IMR-90 (cell line): ENCODE measurements around the gene NUDT3. TPM values are rescaled to one million over a fixed set of nuclear protein-coding genes. Genes with fewer than 3 reads are reported as not detected.

Source experiments
- ATAC-seq: fragments of 200-7000 bp; cut with Tn5 transposase; 2 replicates; pipeline ENCODE4 v1.9.1; 2020; ENCODE audit warnings: low read depth, mild to moderate bottlenecking, moderate library complexity
- BruUV-seq: library from RNA; stranded (reverse); fragments of 400-500 nt; replicated peaks from 2 replicates; lab custom pipeline; 2021; lab: Mats Ljungman, UMichigan
- CTCF ChIA-PET: fragments of 300-600 bp; formaldehyde crosslinking; extraction: SDS; loops from one replicate; lab custom pipeline; 2021; ENCODE audit warnings: antibody characterized with exemption; lab: Yijun Ruan, JAX
- POLR2A ChIA-PET: fragments of 300-600 bp; sonication (Branson Sonifier 250); formaldehyde crosslinking; loops from one replicate; lab custom pipeline; 2022; ENCODE audit warnings: antibody characterized with exemption; ENCODE audit not compliant: unreplicated experiment; lab: Charles Lee
- DNase-seq: peaks from one replicate; pipeline ENCODE4 v3.0.0; 2013
- H2AFZ ChIP-seq: replicated peaks from 2 replicates; pipeline ENCODE3; 2013; ENCODE audit warnings: low read length, mild to moderate bottlenecking; ENCODE audit not compliant: poor library complexity
- H2AK5ac ChIP-seq: 2 replicates; pipeline ENCODE4 v1.6.1; 2013; ENCODE audit warnings: low read depth, low read length, inconsistent platforms
- H2AK9ac ChIP-seq: replicated peaks from 2 replicates; pipeline ENCODE3; 2013; ENCODE audit warnings: mild to moderate bottlenecking, low read depth, low read length, moderate library complexity; ENCODE audit not compliant: poor library complexity
- H2BK120ac ChIP-seq: 2 replicates; pipeline ENCODE4 v1.6.1; 2013; ENCODE audit warnings: low read depth, low read length, inconsistent platforms
- H2BK15ac ChIP-seq: 3 replicates; pipeline ENCODE4 v1.6.1; 2013; ENCODE audit warnings: low read depth, low read length, inconsistent platforms
- H2BK20ac ChIP-seq: 2 replicates; pipeline ENCODE4 v1.6.1; 2013; ENCODE audit warnings: low read depth, mild to moderate bottlenecking, inconsistent platforms, low read length, moderate library complexity
- H2BK5ac ChIP-seq: 2 replicates; pipeline ENCODE4 v1.6.1; 2013; ENCODE audit warnings: mild to moderate bottlenecking, low read depth, low read length, inconsistent platforms; ENCODE audit not compliant: poor library complexity, severe bottlenecking
- H3K14ac ChIP-seq: replicated peaks from 2 replicates; pipeline ENCODE4 v1.6.1; 2013; ENCODE audit warnings: low read depth, low read length, inconsistent platforms
- H3K18ac ChIP-seq: 2 replicates; pipeline ENCODE4 v1.6.1; 2013; ENCODE audit warnings: low read depth, low read length, control low read depth
- H3K23ac ChIP-seq: 2 replicates; pipeline ENCODE4 v1.6.1; 2013; ENCODE audit warnings: low read depth, low read length, inconsistent platforms
- H3K27ac ChIP-seq: 2 replicates; pipeline ENCODE4 v1.5.1; 2013; ENCODE audit warnings: mild to moderate bottlenecking, control low read depth, low read length; ENCODE audit not compliant: insufficient read depth
- H3K27me3 ChIP-seq: 2 replicates; pipeline ENCODE4 v1.6.1; 2013; ENCODE audit warnings: low read length; ENCODE audit not compliant: control insufficient read depth, insufficient read depth
- H3K36me3 ChIP-seq: 2 replicates; pipeline ENCODE4 v1.6.1; 2013; ENCODE audit warnings: low read length, mixed read lengths; ENCODE audit not compliant: control insufficient read depth, insufficient read depth
- H3K4ac ChIP-seq: 2 replicates; pipeline ENCODE4 v1.6.1; 2013; ENCODE audit warnings: low read depth, low read length, inconsistent platforms
- H3K4me1 ChIP-seq: 2 replicates; pipeline ENCODE4 v1.6.1; 2013; ENCODE audit warnings: low read length, mixed read lengths; ENCODE audit not compliant: control insufficient read depth, insufficient read depth
- H3K4me2 ChIP-seq: 2 replicates; pipeline ENCODE4 v1.6.1; 2013; ENCODE audit warnings: low read depth, mild to moderate bottlenecking, control low read depth, low read length, moderate library complexity
- H3K4me3 ChIP-seq: 2 replicates; pipeline ENCODE4 v1.5.1; 2013; ENCODE audit warnings: low read depth, mild to moderate bottlenecking, control low read depth, low read length, moderate library complexity; ENCODE audit not compliant: insufficient read depth
- H3K56ac ChIP-seq: 2 replicates; pipeline ENCODE4 v1.6.1; 2013; ENCODE audit warnings: low read length, inconsistent platforms; ENCODE audit not compliant: insufficient read depth; ENCODE audit errors: extremely low read depth
- H3K79me1 ChIP-seq, 2 experiments: 2 replicates each; pipeline ENCODE4 v1.6.1; 2013; ENCODE audit warnings: low read length in 2 of 2, inconsistent platforms in 1 of 2, low read depth in 1 of 2
- H3K9ac ChIP-seq: 2 replicates; pipeline ENCODE4 v1.6.1; 2013; ENCODE audit warnings: low read depth, low read length, control low read depth
- H3K9me1 ChIP-seq: 2 replicates; pipeline ENCODE4 v1.6.1; 2013; ENCODE audit warnings: low read length, inconsistent platforms; ENCODE audit not compliant: insufficient read depth
- H3K9me3 ChIP-seq: 2 replicates; pipeline ENCODE4 v1.6.1; 2013; ENCODE audit warnings: low read length; ENCODE audit not compliant: control insufficient read depth, insufficient read depth
- H4K20me1 ChIP-seq: 2 replicates; pipeline ENCODE4 v1.6.1; 2013; ENCODE audit warnings: low read length, inconsistent platforms; ENCODE audit not compliant: insufficient read depth
- H4K5ac ChIP-seq: 2 replicates; pipeline ENCODE4 v1.6.1; 2013; ENCODE audit warnings: mild to moderate bottlenecking, low read depth, low read length, control low read depth
- H4K8ac ChIP-seq, 2 experiments: 2 replicates each; pipeline ENCODE4 v1.6.1; 2013; ENCODE audit warnings: low read depth in 2 of 2, low read length in 2 of 2, control low read depth in 1 of 2, inconsistent platforms in 1 of 2
- H4K91ac ChIP-seq: 2 replicates; pipeline ENCODE4 v1.6.1; 2013; ENCODE audit warnings: low read depth, low read length, inconsistent platforms; ENCODE audit not compliant: insufficient read depth
- BHLHE40 ChIP-seq: fragments of 150-350 bp; IDR thresholded peaks from 2 replicates; pipeline ENCODE4 v1.6.1; 2016; ENCODE audit warnings: mild to moderate bottlenecking, low read depth, low read length
- CEBPB ChIP-seq: IDR thresholded peaks from 2 replicates; pipeline ENCODE4 v1.6.1; 2012; ENCODE audit warnings: low read depth, low read length, improper control_type of control experiment
- CHD1 ChIP-seq: IDR thresholded peaks from 2 replicates; pipeline ENCODE4 v1.6.1; 2012; ENCODE audit warnings: low read depth, low read length, improper control_type of control experiment
- FOS ChIP-seq: fragments of 150-350 bp; IDR thresholded peaks from 2 replicates; pipeline ENCODE4 v1.6.1; 2016; ENCODE audit warnings: low read depth, low read length
- MAFK ChIP-seq: IDR thresholded peaks from 2 replicates; pipeline ENCODE4 v1.6.1; 2012; ENCODE audit warnings: low read depth, low read length, improper control_type of control experiment
- MAZ ChIP-seq: IDR thresholded peaks from 2 replicates; pipeline ENCODE4 v1.6.1; 2012; ENCODE audit warnings: low read depth, mild to moderate bottlenecking, low read length, improper control_type of control experiment, moderate library complexity, borderline replicate concordance
- MXI1 ChIP-seq: IDR thresholded peaks from 2 replicates; pipeline ENCODE4 v1.6.1; 2012; ENCODE audit warnings: low read depth, mild to moderate bottlenecking, low read length, moderate library complexity, borderline replicate concordance
- NFE2L2 ChIP-seq: fragments of 150-350 bp; IDR thresholded peaks from 2 replicates; pipeline ENCODE4 v1.6.1; 2016; ENCODE audit warnings: low read depth, mild to moderate bottlenecking, low read length
- POLR2A ChIP-seq: IDR thresholded peaks from 2 replicates; pipeline ENCODE4 v1.6.1; 2012; ENCODE audit warnings: mild to moderate bottlenecking, low read depth, low read length
- RAD21 ChIP-seq: IDR thresholded peaks from 2 replicates; pipeline ENCODE4 v1.6.1; 2012; ENCODE audit warnings: low read length, improper control_type of control experiment
- RCOR1 ChIP-seq: IDR thresholded peaks from 2 replicates; pipeline ENCODE4 v1.6.1; 2012; ENCODE audit warnings: mild to moderate bottlenecking, low read length, improper control_type of control experiment; ENCODE audit not compliant: insufficient replicate concordance
- RFX5 ChIP-seq: IDR thresholded peaks from 2 replicates; pipeline ENCODE4 v1.8.0; 2012; ENCODE audit warnings: low read depth, mild to moderate bottlenecking, low read length, moderate library complexity
- SMC3 ChIP-seq: fragments of 150-350 bp; IDR thresholded peaks from 2 replicates; pipeline ENCODE4 v1.6.1; 2016; ENCODE audit warnings: low read depth, mild to moderate bottlenecking, antibody characterized with exemption, low read length, moderate library complexity
- WGBS, 2 experiments: methylation state at CpG; one replicate each; pipeline versions ENCODE4 v1.1.5 to v1.1.7; 2013; ENCODE audit warnings: missing lambda C conversion rate in 2 of 2; ENCODE audit not compliant: insufficient read length in 1 of 2; ENCODE audit errors: extremely low coverage in 2 of 2; 5-methylcytosine and 5-hydroxymethylcytosine counted together
- dilution Hi-C: fragments of 300-500 bp; cut with HindIII; formaldehyde crosslinking; loops from one replicate; pipeline ENCODE4 v1.14.3; 2018; ENCODE audit warnings: low sequenced_read_pairs; ENCODE audit not compliant: unreplicated experiment
- in situ Hi-C: fragments of 300-500 bp; cut with MboI; formaldehyde crosslinking; loops from 3 replicates; pipeline ENCODE4 v1.14.3; 2019; ENCODE audit warnings: low sequenced_read_pairs, inconsistent platforms, mixed read lengths
- intact Hi-C: fragments of 100-400 bp; cut with micrococcal nuclease; formaldehyde crosslinking; loops from 2 replicates; pipeline ENCODE4 v1.10.0; 2022
- polyA plus RNA-seq, 3 experiments: library from polyadenylated mRNA; depleted of rRNA; stranded (reverse); fragments of >200 nt; gene quantifications; 2 replicates each; pipeline ENCODE4 v1.2.3, GENCODE V29; 2012; ENCODE audit warnings: low replicate concordance in 1 of 3
- total RNA-seq: library from RNA; depleted of rRNA; stranded (reverse); fragments of >200 nt; gene quantifications from 2 replicates; pipeline ENCODE4 v1.2.3, GENCODE V29; 2012
- TF ChIP-seq, protein P1 (sequence below): fragments of 150-350 bp; IDR thresholded peaks from 2 replicates; pipeline ENCODE4 v1.6.1; 2017; ENCODE audit warnings: mild to moderate bottlenecking, antibody characterized with exemption, low read length, low read depth
- TF ChIP-seq, protein P2 (sequence below): fragments of 150-350 bp; IDR thresholded peaks from 2 replicates; pipeline ENCODE4 v1.6.1; 2016; ENCODE audit warnings: low read depth, mild to moderate bottlenecking, low read length, moderate library complexity, borderline replicate concordance
- TF ChIP-seq, protein P3 (sequence below): conservative IDR thresholded peaks from 2 replicates; pipeline ENCODE4 v1.5.1; 2012; ENCODE audit warnings: mild to moderate bottlenecking, low read depth, low read length, improper control_type of control experiment

The NUDT3 gene
- total and polyA plus RNA-seq, 2 of the 4 experiments (the other 2 are of a cell fraction) = 10.1 to 17.2 TPM

DNA sequence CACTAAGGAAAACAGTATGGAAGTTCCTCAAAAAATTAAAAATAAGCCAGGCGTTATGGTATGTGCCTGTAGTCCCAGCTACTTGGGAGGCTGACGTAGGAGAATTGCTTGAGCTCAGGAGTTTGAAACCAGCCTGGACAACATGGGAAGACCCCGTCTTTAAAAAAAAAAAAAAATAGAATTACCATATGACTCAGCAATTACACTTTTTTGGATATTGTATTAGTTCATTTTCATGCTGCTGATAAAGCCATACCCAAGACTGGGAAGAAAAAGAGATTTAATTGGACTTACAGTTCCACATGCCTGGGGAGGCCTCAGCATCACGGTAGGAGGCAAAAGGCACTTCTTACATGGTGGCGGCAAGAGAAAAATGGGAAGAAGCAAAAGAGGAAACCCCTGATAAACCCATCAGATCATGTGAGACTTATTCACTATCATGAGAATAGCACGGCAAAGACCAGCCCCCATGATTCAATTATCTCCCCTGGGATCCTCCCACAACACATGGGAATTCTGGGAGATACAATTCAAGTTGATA, 132.9 kb downstream of the NUDT3 start:
- Histone ChIP-seq H3K9ac (no peak overlapping the region), H2BK15ac (no peak overlapping the region), H2BK20ac (no peak overlapping the region), H2AK9ac (no peak overlapping the region), H4K20me1 (no peaks in the 10 kb centered on the region), H3K9me3 (peaks cover 2% of the 10 kb centered on the region; the same call in 1 of the 2 replicates), H4K5ac (no peak overlapping the region), H4K8ac (no peak overlapping the region), H2AK5ac (no peak overlapping the region), H3K36me3 (no peaks in the 10 kb centered on the region), H4K91ac (no peak overlapping the region), H3K4me3 (no peak overlapping the region), H3K4ac (no peak overlapping the region), H3K27me3 (no peaks in the 10 kb centered on the region), H3K14ac (no peak overlapping the region), H3K79me1 (no peaks in the 10 kb centered on the region; a peak in 1 of 4 replicates), H3K9me1 (no peaks in the 10 kb centered on the region), H2BK120ac (no peak overlapping the region), H3K4me1 (no peaks in the 10 kb centered on the region), H3K23ac (no peak overlapping the region), H3K4me2 (no peak overlapping the region), H2BK5ac (no peak overlapping the region), H3K27ac (no peak overlapping the region), H3K56ac (no peak overlapping the region), H2AFZ (no peak overlapping the region), H3K18ac (no peak overlapping the region)
- in situ Hi-C loops (no loop called here), intact Hi-C loops (no loop called here), dilution Hi-C loops (no loop called here)
- WGBS, 2 experiments = 100% methylated on average over 1 of the region's 6 CpGs; no CpG with 5 or more reads in 1 of the 2 experiments
- ChIA-PET POLR2A (no interaction called here), CTCF (interaction anchor here (0.7 kb wide), 1 partner anchor 216 kb away, joined by 4 read pairs; no protein-coding TSS in a partner anchor)
- BruUV-seq = no TSS peak
- no peak for TF ChIP-seq CHD1
- TF ChIP-seq, protein P1, sequence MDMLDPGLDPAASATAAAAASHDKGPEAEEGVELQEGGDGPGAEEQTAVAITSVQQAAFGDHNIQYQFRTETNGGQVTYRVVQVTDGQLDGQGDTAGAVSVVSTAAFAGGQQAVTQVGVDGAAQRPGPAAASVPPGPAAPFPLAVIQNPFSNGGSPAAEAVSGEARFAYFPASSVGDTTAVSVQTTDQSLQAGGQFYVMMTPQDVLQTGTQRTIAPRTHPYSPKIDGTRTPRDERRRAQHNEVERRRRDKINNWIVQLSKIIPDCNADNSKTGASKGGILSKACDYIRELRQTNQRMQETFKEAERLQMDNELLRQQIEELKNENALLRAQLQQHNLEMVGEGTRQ = no peak
- no peak for TF ChIP-seq POLR2A
- TF ChIP-seq, protein P2, sequence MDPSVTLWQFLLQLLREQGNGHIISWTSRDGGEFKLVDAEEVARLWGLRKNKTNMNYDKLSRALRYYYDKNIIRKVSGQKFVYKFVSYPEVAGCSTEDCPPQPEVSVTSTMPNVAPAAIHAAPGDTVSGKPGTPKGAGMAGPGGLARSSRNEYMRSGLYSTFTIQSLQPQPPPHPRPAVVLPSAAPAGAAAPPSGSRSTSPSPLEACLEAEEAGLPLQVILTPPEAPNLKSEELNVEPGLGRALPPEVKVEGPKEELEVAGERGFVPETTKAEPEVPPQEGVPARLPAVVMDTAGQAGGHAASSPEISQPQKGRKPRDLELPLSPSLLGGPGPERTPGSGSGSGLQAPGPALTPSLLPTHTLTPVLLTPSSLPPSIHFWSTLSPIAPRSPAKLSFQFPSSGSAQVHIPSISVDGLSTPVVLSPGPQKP = no peak
- no peak for TF ChIP-seq MAFK
- TF ChIP-seq RCOR1 = no peak
- no peak for TF ChIP-seq MAZ
- TF ChIP-seq MXI1 = no peak
- TF ChIP-seq FOS = no peak
- TF ChIP-seq CEBPB = no peak
- TF ChIP-seq RFX5 = no peak
- TF ChIP-seq RAD21 = no peak
- no peak for TF ChIP-seq NFE2L2
- no peak for TF ChIP-seq SMC3
- TF ChIP-seq, protein P3, sequence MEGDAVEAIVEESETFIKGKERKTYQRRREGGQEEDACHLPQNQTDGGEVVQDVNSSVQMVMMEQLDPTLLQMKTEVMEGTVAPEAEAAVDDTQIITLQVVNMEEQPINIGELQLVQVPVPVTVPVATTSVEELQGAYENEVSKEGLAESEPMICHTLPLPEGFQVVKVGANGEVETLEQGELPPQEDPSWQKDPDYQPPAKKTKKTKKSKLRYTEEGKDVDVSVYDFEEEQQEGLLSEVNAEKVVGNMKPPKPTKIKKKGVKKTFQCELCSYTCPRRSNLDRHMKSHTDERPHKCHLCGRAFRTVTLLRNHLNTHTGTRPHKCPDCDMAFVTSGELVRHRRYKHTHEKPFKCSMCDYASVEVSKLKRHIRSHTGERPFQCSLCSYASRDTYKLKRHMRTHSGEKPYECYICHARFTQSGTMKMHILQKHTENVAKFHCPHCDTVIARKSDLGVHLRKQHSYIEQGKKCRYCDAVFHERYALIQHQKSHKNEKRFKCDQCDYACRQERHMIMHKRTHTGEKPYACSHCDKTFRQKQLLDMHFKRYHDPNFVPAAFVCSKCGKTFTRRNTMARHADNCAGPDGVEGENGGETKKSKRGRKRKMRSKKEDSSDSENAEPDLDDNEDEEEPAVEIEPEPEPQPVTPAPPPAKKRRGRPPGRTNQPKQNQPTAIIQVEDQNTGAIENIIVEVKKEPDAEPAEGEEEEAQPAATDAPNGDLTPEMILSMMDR = no peak
- TF ChIP-seq BHLHE40 = no peak
- ATAC-seq = no peak
- DNase-seq = no peak
